ENCODE measurements around the gene CLSTN2. TPM values are rescaled to one million over a fixed set of nuclear protein-coding genes. Genes with fewer than 3 reads are reported as not detected.

CLSTN2 gene
- total and polyA plus RNA-seq, 3 donors from 2014 or later, result 3.1 to 5.7 (median 3.8) TPM

GRCh38 chr3:140461250-140461649 lies 526.3 kb downstream of the CLSTN2 start:
- peaks cover 3% of the 10 kb centered on the region for H3K4me1 ChIP-seq
- no peaks in the 10 kb centered on the region for H3K9me3 ChIP-seq
- no peak for TF ChIP-seq CTCF (IDR thresholded peaks at IDR 0.05)
- TF ChIP-seq POLR2A (IDR thresholded peaks at IDR 0.05), result no peak
- no peak overlapping the region for H3K4me3 ChIP-seq
- intact Hi-C loops (cut with DNase I; ENCODE audit: low total_unique reads), result no loop called here
- H3K27ac ChIP-seq, result no peak overlapping the region
- H3K36me3 ChIP-seq (ENCODE audit: low read depth, missing control alignments), result no peaks in the 10 kb centered on the region
- WGBS, 2 donors, result 93 to 100% methylated on average over 3 of the region's 3 CpGs
- H3K27me3 ChIP-seq, result no peaks in the 10 kb centered on the region
- no peak for DNase-seq

DNA sequence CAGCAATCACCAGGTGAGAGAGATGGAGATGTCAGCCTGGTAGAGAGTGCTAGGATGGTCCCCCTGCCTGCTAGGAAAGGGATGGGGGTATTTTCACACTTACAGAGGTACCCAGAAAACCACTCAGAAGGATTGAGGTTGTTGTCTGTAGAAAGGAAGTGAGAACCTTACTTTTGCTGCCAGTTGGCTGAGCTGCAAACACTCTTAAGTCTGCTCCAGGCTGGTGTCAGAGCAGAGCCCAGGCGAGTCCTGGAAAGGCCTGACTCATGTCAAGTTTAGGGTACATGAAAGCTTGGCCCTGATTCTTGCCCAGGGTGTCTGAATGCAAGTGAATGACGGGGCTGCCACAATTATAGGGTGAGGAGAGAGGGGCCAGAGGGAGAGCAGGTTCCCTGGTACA lies 528.4 kb downstream of the CLSTN2 start:
- 70 to 86% methylated on average over 2 of the region's 2 CpGs for WGBS, 2 donors
- Histone ChIP-seq H3K36me3 (ENCODE audit: low read depth, missing control alignments) (no peaks in the 10 kb centered on the region), H3K9me3 (no peaks in the 10 kb centered on the region), H3K4me1 (peaks cover 3% of the 10 kb centered on the region), H3K4me3 (no peak overlapping the region), H3K27ac (no peak overlapping the region), H3K27me3 (no peaks in the 10 kb centered on the region)
- DNase-seq, result no peak
- TF ChIP-seq CTCF (IDR thresholded peaks at IDR 0.05) (no peak), POLR2A (IDR thresholded peaks at IDR 0.05) (no peak)
- intact Hi-C loops (cut with DNase I; ENCODE audit: low total_unique reads), result no loop called here

- Histone ChIP-seq H3K4me1 (peaks cover 7% of the 10 kb centered on the region), H3K4me3 (no peak overlapping the region), H3K27me3 (no peaks in the 10 kb centered on the region), H3K27ac (no peak overlapping the region), H3K9me3 (no peaks in the 10 kb centered on the region), H3K36me3 (ENCODE audit: low read depth, missing control alignments) (no peaks in the 10 kb centered on the region)
- no peak for TF ChIP-seq POLR2A (IDR thresholded peaks at IDR 0.05)
- no peak for TF ChIP-seq CTCF (IDR thresholded peaks at IDR 0.05)
- intact Hi-C loops (cut with DNase I; ENCODE audit: low total_unique reads), result no loop called here
- no peak for DNase-seq
Observed at GRCh38 chr3:140465988-140466387, 531.0 kb downstream of the CLSTN2 start.

GRCh38 chr3:140466535-140466934 lies 531.5 kb downstream of the CLSTN2 start:
- Histone ChIP-seq H3K27me3 (no peaks in the 10 kb centered on the region), H3K27ac (no peak overlapping the region), H3K4me1 (peaks cover 7% of the 10 kb centered on the region), H3K36me3 (ENCODE audit: low read depth, missing control alignments) (no peaks in the 10 kb centered on the region), H3K9me3 (no peaks in the 10 kb centered on the region), H3K4me3 (no peak overlapping the region)
- intact Hi-C loops (cut with DNase I; ENCODE audit: low total_unique reads), result no loop called here
- 96 to 98% methylated on average over 8 to 9 of the region's 9 CpGs for WGBS, 2 donors
- DNase-seq, result no peak
- no peak for TF ChIP-seq POLR2A (IDR thresholded peaks at IDR 0.05)
- TF ChIP-seq CTCF (IDR thresholded peaks at IDR 0.05), result no peak

DNA sequence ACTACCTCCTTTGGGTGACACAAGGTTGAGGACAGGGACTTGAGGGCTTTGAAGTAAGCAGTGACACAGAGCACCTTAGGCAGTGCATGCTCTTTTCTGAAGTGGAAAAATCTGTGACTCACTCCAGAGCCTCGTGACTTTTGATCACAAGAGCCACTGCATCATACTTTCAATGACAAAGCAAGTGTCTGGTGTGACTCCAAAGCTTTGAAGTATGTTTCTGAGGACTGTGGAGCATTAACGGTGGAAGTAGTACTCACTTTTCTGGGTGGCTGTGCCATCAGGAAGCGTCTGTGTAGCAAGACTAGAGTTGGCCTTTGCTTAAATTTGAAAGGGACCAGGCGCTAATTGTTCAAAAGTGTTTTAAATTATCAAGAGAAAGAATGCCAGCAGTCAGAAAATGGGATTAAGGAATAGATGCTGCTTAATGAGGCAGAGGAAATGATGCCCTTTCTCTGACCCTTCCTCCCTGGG lies 532.2 kb downstream of the CLSTN2 start:
- no peak overlapping the region for H3K4me3 ChIP-seq
- no peaks in the 10 kb centered on the region for H3K36me3 ChIP-seq (ENCODE audit: low read depth, missing control alignments)
- H3K9me3 ChIP-seq, result no peaks in the 10 kb centered on the region
- WGBS, 2 donors, result 75 to 89% methylated on average over 4 of the region's 4 CpGs
- no peaks in the 10 kb centered on the region for H3K27me3 ChIP-seq
- intact Hi-C loops (cut with DNase I; ENCODE audit: low total_unique reads), result no loop called here
- no peak for DNase-seq
- peaks cover 7% of the 10 kb centered on the region for H3K4me1 ChIP-seq
- no peak overlapping the region for H3K27ac ChIP-seq
- TF ChIP-seq CTCF (IDR thresholded peaks at IDR 0.05), result no peak
- no peak for TF ChIP-seq POLR2A (IDR thresholded peaks at IDR 0.05)
